ENCODE measurements around the gene SMCO4. TPM values are rescaled to one million over a fixed set of nuclear protein-coding genes. Genes with fewer than 3 reads are reported as not detected.

SMCO4 gene
- total and polyA plus RNA-seq, 2 of the 8 experiments (the other 6 are each of a cell fraction or from before 2014, with no cell fraction given) = 33.2 to 53.9 TPM

- peaks cover 0 to 6% of the 10 kb centered on the region in 2 experiments; a peak in 1 of 4 replicates for H3K9me3 ChIP-seq (ENCODE audit: insufficient read depth in 2 of 2, low read depth in 1 of 2, low read length in 1 of 2)
- no peak overlapping the region for H3K18ac ChIP-seq (ENCODE audit: extremely low read depth, low read length)
- 0 out of 8 replicates have a peak, but pooled peaks cover 0 to 2% (median 0%) of the 10 kb centered on the region in 4 experiments for H3K36me3 ChIP-seq (ENCODE audit: control insufficient read depth in 2 of 4, insufficient read depth in 4 of 4, low read length in 3 of 4)
- H2BK12ac ChIP-seq (ENCODE audit: low read depth, low read length) = no peak overlapping the region
- CTCF ChIA-PET (ENCODE audit: partially characterized antibody) = interaction anchor here (0.6 kb wide), 1 partner anchor 36 kb away, joined by 3 read pairs; no protein-coding TSS in a partner anchor
- no peaks in the 10 kb centered on the region for H3K27me3 ChIP-seq (replicated peaks in 1 of 4; ENCODE audit: control insufficient read depth in 3 of 4, extremely low read depth in 1 of 4, insufficient read depth in 3 of 4, low read length in 3 of 4)
- no peak for DNase-seq (ENCODE audit: low read depth in 1 of 2, low spot score in 2 of 2)
- no peaks in the 10 kb centered on the region for H3K23me2 ChIP-seq (ENCODE audit: low read depth, low read length)
- no peak overlapping the region for H3K27ac ChIP-seq (ENCODE audit: low read depth, low read length)
- no peak overlapping the region for H2AFZ ChIP-seq (ENCODE audit: low read length)
- H2BK15ac ChIP-seq (ENCODE audit: low read length) = no peak overlapping the region
- 85% methylated on average over 3 of the region's 3 CpGs; no CpG with 5 or more reads in 1 of the 2 experiments for WGBS, 2 experiments (ENCODE audit: extremely low coverage in 1 of 2, insufficient coverage in 1 of 2, insufficient read length in 1 of 2, insufficient replicate concordance in 2 of 2, low coverage in 1 of 2, low lambda C conversion rate in 2 of 2, missing lambda C conversion rate in 1 of 2)
- H2AK5ac ChIP-seq (ENCODE audit: low read depth, low read length) = no peak overlapping the region
- H3K4me1 ChIP-seq (replicated peaks in 1 of 4; ENCODE audit: control insufficient read depth in 3 of 4, insufficient read depth in 4 of 4, low read length in 3 of 4) = no peaks in the 10 kb centered on the region
- no peak overlapping the region for H2BK20ac ChIP-seq (ENCODE audit: low read length)
- H3K79me2 ChIP-seq (ENCODE audit: control insufficient read depth in 1 of 2, insufficient read depth in 2 of 2, low read length in 2 of 2) = peaks cover under 1 to 13% of the 10 kb centered on the region in 2 experiments; a peak in 1 of 4 replicates
- H2BK5ac ChIP-seq (ENCODE audit: low read depth, low read length) = no peak overlapping the region
- FAIRE-seq = no peak
- no peak overlapping the region for H4K8ac ChIP-seq (ENCODE audit: extremely low read depth, insufficient read depth, low read length)
- H4K20me1 ChIP-seq (replicated peaks in 1 of 2; ENCODE audit: control insufficient read depth in 1 of 2, insufficient read depth in 2 of 2, low read length in 2 of 2) = peaks cover 0 to 2% of the 10 kb centered on the region in 2 experiments
- TF ChIP-seq KDM5A (IDR thresholded peaks at IDR 0.05; ENCODE audit: low read length) = no peak
- no peak for TF ChIP-seq SIX5 (IDR thresholded peaks at IDR 0.05; ENCODE audit: low read depth, low read length)
- TF ChIP-seq TEAD4 (IDR thresholded peaks at IDR 0.05; ENCODE audit: low read depth, low read length) = no peak
- no peak overlapping the region for H4K91ac ChIP-seq (replicated peaks; ENCODE audit: insufficient read length, low read length)
- no peak overlapping the region for H3K23ac ChIP-seq (ENCODE audit: insufficient read length)
- POLR2A ChIA-PET (ENCODE audit: partially characterized antibody) = no interaction called here
- H3K79me1 ChIP-seq (ENCODE audit: low read depth, low read length) = peaks cover 7% of the 10 kb centered on the region; the same call in 1 of the 2 replicates
- H3K4me2 ChIP-seq (ENCODE audit: insufficient read depth in 1 of 2, low read depth in 2 of 2, low read length in 2 of 2) = no peak overlapping the region
- no peak overlapping the region for H3K9ac ChIP-seq (replicated peaks in 1 of 4; ENCODE audit: extremely low read depth in 1 of 4, low read depth in 3 of 4, low read length in 3 of 4)
- no peak overlapping the region for H2BK120ac ChIP-seq (replicated peaks; ENCODE audit: low read depth, low read length)
- H3K4ac ChIP-seq (replicated peaks; ENCODE audit: insufficient read length, low read depth, low read length) = no peak overlapping the region
- H3K4me3 ChIP-seq (ENCODE audit: extremely low read depth in 1 of 4, insufficient read depth in 2 of 4, low read depth in 3 of 4, low read length in 4 of 4) = no peak overlapping the region
- H3K14ac ChIP-seq (ENCODE audit: insufficient read length) = no peak overlapping the region
- H4K5ac ChIP-seq (ENCODE audit: insufficient read length, low read depth, low read length) = no peak overlapping the region
- no peak overlapping the region for H3K56ac ChIP-seq (replicated peaks; ENCODE audit: insufficient read length, low read depth, low read length)
Measured at GRCh38 chr11:93505703-93506102, 37.5 kb downstream of the SMCO4 start.
